Uterus (tissue), 2 donors: Measurements from ENCODE around the gene TOLLIP.

Experiments used
- POLR2A ChIP-seq, 2 donors: fragments of 450-650 bp; IDR thresholded peaks; one replicate each; pipeline ENCODE4 v1.6.1; 2016; ENCODE audit warnings: antibody characterized with exemption in 2 of 2, mild to moderate bottlenecking in 1 of 2, moderate library complexity in 1 of 2
- TF ChIP-seq, protein P1 (sequence below), 4 experiments: fragments of 200-600 bp in 2 of 4; fragments of 450-650 bp in 2 of 4; sonication (generic) in 2 of 4; IDR thresholded peaks; one replicate each; pipeline ENCODE4 v1.5.1; 2016 to 2019; ENCODE audit warnings: antibody characterized with exemption in 4 of 4, mild to moderate bottlenecking in 2 of 4, moderate library complexity in 1 of 4

GRCh38 chr11:1301220-1302000, 8.0 kb downstream of the TOLLIP start:
- TF ChIP-seq, protein P1, sequence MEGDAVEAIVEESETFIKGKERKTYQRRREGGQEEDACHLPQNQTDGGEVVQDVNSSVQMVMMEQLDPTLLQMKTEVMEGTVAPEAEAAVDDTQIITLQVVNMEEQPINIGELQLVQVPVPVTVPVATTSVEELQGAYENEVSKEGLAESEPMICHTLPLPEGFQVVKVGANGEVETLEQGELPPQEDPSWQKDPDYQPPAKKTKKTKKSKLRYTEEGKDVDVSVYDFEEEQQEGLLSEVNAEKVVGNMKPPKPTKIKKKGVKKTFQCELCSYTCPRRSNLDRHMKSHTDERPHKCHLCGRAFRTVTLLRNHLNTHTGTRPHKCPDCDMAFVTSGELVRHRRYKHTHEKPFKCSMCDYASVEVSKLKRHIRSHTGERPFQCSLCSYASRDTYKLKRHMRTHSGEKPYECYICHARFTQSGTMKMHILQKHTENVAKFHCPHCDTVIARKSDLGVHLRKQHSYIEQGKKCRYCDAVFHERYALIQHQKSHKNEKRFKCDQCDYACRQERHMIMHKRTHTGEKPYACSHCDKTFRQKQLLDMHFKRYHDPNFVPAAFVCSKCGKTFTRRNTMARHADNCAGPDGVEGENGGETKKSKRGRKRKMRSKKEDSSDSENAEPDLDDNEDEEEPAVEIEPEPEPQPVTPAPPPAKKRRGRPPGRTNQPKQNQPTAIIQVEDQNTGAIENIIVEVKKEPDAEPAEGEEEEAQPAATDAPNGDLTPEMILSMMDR (IDR thresholded peaks at IDR 0.05), result no peak
- TF ChIP-seq POLR2A (IDR thresholded peaks at IDR 0.05), result no peak
